ENCODE results near the gene ATXN7L1.

GRCh38 chr7:105643384-105643783 is 233.0 kb downstream of the ATXN7L1 start:
- TF ChIP-seq CTCF (IDR thresholded peaks at IDR 0.05): no peak
- TF ChIP-seq POLR2A (IDR thresholded peaks at IDR 0.05): no peak
- TF ChIP-seq POLR2AphosphoS5 (IDR thresholded peaks at IDR 0.05; ENCODE audit: insufficient read depth in 1 of 2, low read depth in 1 of 2): no peak
